SK-N-SH treated with all-trans-retinoic acid at 6 μM for 48 hours (cell line): ENCODE data around the gene PLAA.

Source experiments
- OSR1 ChIP-seq: fragments of 250-450 bp; sonication (Bioruptor Pico); IDR thresholded peaks from 2 replicates; pipeline ENCODE4 v1.8.0; 2022; ENCODE audit warnings: moderate library complexity, mild to moderate bottlenecking, inconsistent platforms
- TSHZ2 ChIP-seq: fragments of 250-450 bp; sonication (Bioruptor Pico); IDR thresholded peaks from 2 replicates; pipeline ENCODE4 v1.5.0; 2020; ENCODE audit warnings: mild to moderate bottlenecking, moderate library complexity
- ZFP3 ChIP-seq: fragments of 250-450 bp; sonication (Bioruptor Pico); IDR thresholded peaks from 2 replicates; pipeline ENCODE4 v1.5.0; 2020; ENCODE audit warnings: mild to moderate bottlenecking, moderate library complexity
- TF ChIP-seq, protein P1 (sequence below): fragments of 250-450 bp; sonication (Bioruptor Pico); IDR thresholded peaks from 2 replicates; pipeline ENCODE4 v1.8.0; 2020; ENCODE audit warnings: mild to moderate bottlenecking, moderate library complexity, borderline replicate concordance

DNA sequence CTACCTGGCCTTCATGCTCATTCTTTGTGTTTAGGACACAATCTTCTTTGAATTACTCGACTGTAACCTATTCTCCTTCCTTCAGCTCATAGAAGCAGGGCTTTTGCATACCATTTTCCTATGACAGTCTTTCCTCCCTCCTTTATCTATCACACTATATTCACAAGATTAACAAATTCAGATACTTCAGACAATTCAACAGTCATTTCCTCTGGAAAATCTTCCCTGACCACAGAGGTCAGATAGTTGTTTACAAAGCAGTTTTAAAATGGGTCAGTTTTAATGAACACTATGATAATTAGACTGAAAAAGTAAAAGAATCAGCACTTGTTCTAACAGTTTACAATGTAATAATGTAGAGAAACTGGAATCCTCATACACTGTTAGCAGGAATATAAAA, 58.8 kb downstream of the PLAA start:
- no peak for TF ChIP-seq OSR1 (CRISPR knock-in tag)
- TF ChIP-seq, protein P1, sequence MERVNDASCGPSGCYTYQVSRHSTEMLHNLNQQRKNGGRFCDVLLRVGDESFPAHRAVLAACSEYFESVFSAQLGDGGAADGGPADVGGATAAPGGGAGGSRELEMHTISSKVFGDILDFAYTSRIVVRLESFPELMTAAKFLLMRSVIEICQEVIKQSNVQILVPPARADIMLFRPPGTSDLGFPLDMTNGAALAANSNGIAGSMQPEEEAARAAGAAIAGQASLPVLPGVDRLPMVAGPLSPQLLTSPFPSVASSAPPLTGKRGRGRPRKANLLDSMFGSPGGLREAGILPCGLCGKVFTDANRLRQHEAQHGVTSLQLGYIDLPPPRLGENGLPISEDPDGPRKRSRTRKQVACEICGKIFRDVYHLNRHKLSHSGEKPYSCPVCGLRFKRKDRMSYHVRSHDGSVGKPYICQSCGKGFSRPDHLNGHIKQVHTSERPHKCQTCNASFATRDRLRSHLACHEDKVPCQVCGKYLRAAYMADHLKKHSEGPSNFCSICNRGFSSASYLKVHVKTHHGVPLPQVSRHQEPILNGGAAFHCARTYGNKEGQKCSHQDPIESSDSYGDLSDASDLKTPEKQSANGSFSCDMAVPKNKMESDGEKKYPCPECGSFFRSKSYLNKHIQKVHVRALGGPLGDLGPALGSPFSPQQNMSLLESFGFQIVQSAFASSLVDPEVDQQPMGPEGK (CRISPR knock-in tag) = no peak
- no peak for TF ChIP-seq TSHZ2 (CRISPR knock-in tag)
- no peak for TF ChIP-seq ZFP3
